ENCODE measurements around the gene DNAJC17. TPM values are rescaled to one million over a fixed set of nuclear protein-coding genes. Genes with fewer than 3 reads are reported as not detected.

DNAJC17 gene
- total RNA-seq, 2 donors from 2014 or later = 38.1 to 48.0 TPM

GRCh38 chr15:40721701-40722100, 85.6 kb downstream of the DNAJC17 start:
- DNase-seq = no peak
- H3K4me3 ChIP-seq = no peak overlapping the region
- H3K9ac ChIP-seq (ENCODE audit: low read depth in 2 of 2, low read length in 2 of 2) = no peak overlapping the region
- H3K27me3 ChIP-seq = no peaks in the 10 kb centered on the region
- no peak for TF ChIP-seq CTCF (IDR thresholded peaks at IDR 0.05)
- no peaks in the 10 kb centered on the region for H3K4me1 ChIP-seq
- no peak overlapping the region for H3K27ac ChIP-seq
- H3K9me3 ChIP-seq = no peaks in the 10 kb centered on the region
- intact Hi-C loops (cut with DNase I) = no loop called here
- H3K36me3 ChIP-seq = no peaks in the 10 kb centered on the region

- no peak overlapping the region for H3K4me3 ChIP-seq
- no peaks in the 10 kb centered on the region for H3K4me1 ChIP-seq
- TF ChIP-seq CTCF (IDR thresholded peaks at IDR 0.05) = no peak
- H3K9me3 ChIP-seq = no peaks in the 10 kb centered on the region
- H3K9ac ChIP-seq (ENCODE audit: low read depth in 2 of 2, low read length in 2 of 2) = no peak overlapping the region
- no peaks in the 10 kb centered on the region for H3K27me3 ChIP-seq
- H3K27ac ChIP-seq = no peak overlapping the region
- intact Hi-C loops (cut with DNase I) = no loop called here
- no peak for DNase-seq
- no peaks in the 10 kb centered on the region for H3K36me3 ChIP-seq
Measured at GRCh38 chr15:40716165-40716564, 91.1 kb downstream of the DNAJC17 start.

Other genes with a start within 250 kb of the DNAJC17 start
- 10 to 100 TPM; 27.5 to 32.0 TPM for gene CCDC32, start 242.4 kb downstream of the DNAJC17 start, total RNA-seq
- 10 to 100 TPM; 11.0 to 17.0 TPM for gene RPUSD2, start 238.2 kb downstream of the DNAJC17 start, total RNA-seq
- 10 to 100 TPM in 1 of 2 donors, 1 to 10 TPM in 1; 8.5 to 18.8 TPM for gene KNL1, start 213.2 kb downstream of the DNAJC17 start, total RNA-seq
- 10 to 100 TPM; 10.0 to 30.5 TPM for gene RAD51, start 112.3 kb downstream of the DNAJC17 start, total RNA-seq
- 10 to 100 TPM; 31.1 to 49.1 TPM for gene RMDN3, start 52.2 kb downstream of the DNAJC17 start, total RNA-seq
- 10 to 100 TPM; 39.5 to 42.5 TPM for gene GCHFR, start 43.4 kb downstream of the DNAJC17 start, total RNA-seq
- under 1 TPM; 0.74 to 0.80 TPM for gene C15orf62, start 37.5 kb downstream of the DNAJC17 start, total RNA-seq
- gene ZFYVE19, start 384 bp downstream of the DNAJC17 start, total RNA-seq = 10 to 100 TPM; 22.9 to 27.9 TPM
- 100 to 1,000 TPM; 137 to 166 TPM for gene PPP1R14D, start 21.2 kb upstream of the DNAJC17 start, total RNA-seq
- 100 to 1,000 TPM; 280 to 330 TPM for gene SPINT1, start 36.6 kb upstream of the DNAJC17 start, total RNA-seq
- gene RHOV, start 66.8 kb upstream of the DNAJC17 start, total RNA-seq = 10 to 100 TPM; 14.9 to 18.6 TPM
- 10 to 100 TPM; 18.3 to 19.2 TPM for gene VPS18, start 87.0 kb upstream of the DNAJC17 start, total RNA-seq
- gene DLL4, start 121.9 kb upstream of the DNAJC17 start, total RNA-seq = 10 to 100 TPM; 18.5 to 21.6 TPM
- 10 to 100 TPM in 1 of 2 donors, 1 to 10 TPM in 1; 4.0 to 20.9 TPM for gene CHAC1, start 146.0 kb upstream of the DNAJC17 start, total RNA-seq

All from colonic mucosa (tissue), 4 donors.